Endothelial cell of umbilical vein (primary cell): ENCODE data around the gene ANKMY2.

ENCODE experiments used
- EZH2 ChIP-seq: IDR thresholded peaks from 2 replicates; pipeline ENCODE4 v1.6.1; 2012; ENCODE audit warnings: borderline replicate concordance, low read depth, mild to moderate bottlenecking, moderate library complexity, low read length, inconsistent platforms; ENCODE audit not compliant: severe bottlenecking
- FOS ChIP-seq: IDR thresholded peaks from 2 replicates; pipeline ENCODE4 v1.6.1; 2011; ENCODE audit warnings: mild to moderate bottlenecking, low read length, moderate library complexity, borderline replicate concordance; ENCODE audit not compliant: insufficient read depth
- GATA2 ChIP-seq: IDR thresholded peaks from 2 replicates; pipeline ENCODE4 v1.7.0; 2011; ENCODE audit warnings: low read depth, mild to moderate bottlenecking, moderate library complexity, mixed read lengths, low read length; ENCODE audit not compliant: insufficient read length, insufficient read depth
- JUN ChIP-seq: IDR thresholded peaks from 2 replicates; pipeline ENCODE4 v1.6.1; 2011; ENCODE audit warnings: borderline replicate concordance, low read depth; ENCODE audit not compliant: insufficient read length, insufficient read depth
- MAX ChIP-seq: IDR thresholded peaks from 2 replicates; pipeline ENCODE4 v1.6.1; 2011; ENCODE audit not compliant: insufficient read depth, insufficient read length
- MYC ChIP-seq: IDR thresholded peaks from one replicate; pipeline ENCODE4 v1.6.1; 2011; ENCODE audit warnings: mild to moderate bottlenecking, low read depth, low read length
- POLR2A ChIP-seq: IDR thresholded peaks from 2 replicates; pipeline ENCODE4 v1.6.1; 2012; ENCODE audit warnings: low read depth, mild to moderate bottlenecking, control low read depth, low read length
- POLR2AphosphoS5 ChIP-seq: IDR thresholded peaks from 2 replicates; pipeline ENCODE4 v1.6.1; 2012; ENCODE audit warnings: low read depth, mild to moderate bottlenecking, control low read depth, low read length, moderate library complexity; ENCODE audit not compliant: insufficient read depth
- TF ChIP-seq, protein P1 (sequence below), 2 donors: IDR thresholded peaks; 1 replicate in 1 of 2; 2 replicates in 1 of 2; pipeline ENCODE4 v1.5.1; 2011; ENCODE audit warnings: low read length in 2 of 2, mild to moderate bottlenecking in 2 of 2, moderate library complexity in 2 of 2, control low read depth in 1 of 2, inconsistent platforms in 1 of 2, low read depth in 1 of 2; ENCODE audit not compliant: insufficient read depth in 1 of 2; ENCODE audit errors: extremely low read depth in 1 of 2

GRCh38 chr7:16677978-16678494 lies 32.5 kb upstream of the ANKMY2 start:
- TF ChIP-seq, protein P1, sequence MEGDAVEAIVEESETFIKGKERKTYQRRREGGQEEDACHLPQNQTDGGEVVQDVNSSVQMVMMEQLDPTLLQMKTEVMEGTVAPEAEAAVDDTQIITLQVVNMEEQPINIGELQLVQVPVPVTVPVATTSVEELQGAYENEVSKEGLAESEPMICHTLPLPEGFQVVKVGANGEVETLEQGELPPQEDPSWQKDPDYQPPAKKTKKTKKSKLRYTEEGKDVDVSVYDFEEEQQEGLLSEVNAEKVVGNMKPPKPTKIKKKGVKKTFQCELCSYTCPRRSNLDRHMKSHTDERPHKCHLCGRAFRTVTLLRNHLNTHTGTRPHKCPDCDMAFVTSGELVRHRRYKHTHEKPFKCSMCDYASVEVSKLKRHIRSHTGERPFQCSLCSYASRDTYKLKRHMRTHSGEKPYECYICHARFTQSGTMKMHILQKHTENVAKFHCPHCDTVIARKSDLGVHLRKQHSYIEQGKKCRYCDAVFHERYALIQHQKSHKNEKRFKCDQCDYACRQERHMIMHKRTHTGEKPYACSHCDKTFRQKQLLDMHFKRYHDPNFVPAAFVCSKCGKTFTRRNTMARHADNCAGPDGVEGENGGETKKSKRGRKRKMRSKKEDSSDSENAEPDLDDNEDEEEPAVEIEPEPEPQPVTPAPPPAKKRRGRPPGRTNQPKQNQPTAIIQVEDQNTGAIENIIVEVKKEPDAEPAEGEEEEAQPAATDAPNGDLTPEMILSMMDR (IDR thresholded peaks at IDR 0.05; ENCODE audit: extremely low read depth in 1 of 2, insufficient read depth in 1 of 2, low read depth in 1 of 2, low read length in 2 of 2): no peak
- no peak for TF ChIP-seq POLR2A
- TF ChIP-seq JUN: no peak
- no peak for TF ChIP-seq MYC
- TF ChIP-seq POLR2AphosphoS5: no peak
- no peak for TF ChIP-seq EZH2
- no peak for TF ChIP-seq MAX
- TF ChIP-seq FOS: no peak
- no peak for TF ChIP-seq GATA2
